Skeletal muscle tissue (tissue), 4 donors: Measurements from ENCODE around the gene DHFR2. TPM values are rescaled to one million over a fixed set of nuclear protein-coding genes. Genes with fewer than 3 reads are reported as not detected.
"Not testable (repeated sequence)": the region's sequence is repeated elsewhere in the genome, so short reads cannot be mapped to it uniquely, and the experiment has no call there.

Experiments
- H3K27ac ChIP-seq: one replicate; pipeline ENCODE4 v1.7.0; 2013; ENCODE audit warnings: mild to moderate bottlenecking, low read depth, low read length, inconsistent platforms
- H3K27me3 ChIP-seq, 3 donors: one replicate each; pipeline ENCODE4 v1.7.0; 2013; ENCODE audit warnings: low read length in 3 of 3; ENCODE audit not compliant: control insufficient read depth in 3 of 3, insufficient read depth in 3 of 3
- H3K36me3 ChIP-seq, 3 donors: one replicate each; pipeline ENCODE4 v1.7.0; 2013; ENCODE audit warnings: low read length in 3 of 3; ENCODE audit not compliant: control insufficient read depth in 3 of 3, insufficient read depth in 3 of 3
- H3K4me1 ChIP-seq, 3 donors: one replicate each; pipeline ENCODE4 v1.7.0; 2013; ENCODE audit warnings: low read length in 3 of 3, mild to moderate bottlenecking in 3 of 3; ENCODE audit not compliant: control insufficient read depth in 3 of 3, insufficient read depth in 3 of 3
- H3K4me3 ChIP-seq, 3 donors: one replicate each; pipeline ENCODE4 v1.7.0; 2013; ENCODE audit warnings: low read length in 3 of 3
- H3K9ac ChIP-seq, 3 donors: one replicate each; pipeline ENCODE4 v1.7.0; 2013; ENCODE audit warnings: low read length in 3 of 3, mild to moderate bottlenecking in 3 of 3, moderate library complexity in 2 of 3, low read depth in 1 of 3
- H3K9me3 ChIP-seq, 3 donors: one replicate each; pipeline ENCODE4 v1.7.0; 2013; ENCODE audit warnings: low read length in 3 of 3; ENCODE audit not compliant: control insufficient read depth in 3 of 3
- total RNA-seq: library from RNA; depleted of rRNA; stranded (reverse); fragments of >200 nt; gene quantifications from one replicate; pipeline ENCODE4 v1.2.3, GENCODE V29; 2014
- donor health status: Osteomylitis.

The DHFR2 gene
- total RNA-seq, 1 donor from 2014 or later, result 3.7 TPM

DNA sequence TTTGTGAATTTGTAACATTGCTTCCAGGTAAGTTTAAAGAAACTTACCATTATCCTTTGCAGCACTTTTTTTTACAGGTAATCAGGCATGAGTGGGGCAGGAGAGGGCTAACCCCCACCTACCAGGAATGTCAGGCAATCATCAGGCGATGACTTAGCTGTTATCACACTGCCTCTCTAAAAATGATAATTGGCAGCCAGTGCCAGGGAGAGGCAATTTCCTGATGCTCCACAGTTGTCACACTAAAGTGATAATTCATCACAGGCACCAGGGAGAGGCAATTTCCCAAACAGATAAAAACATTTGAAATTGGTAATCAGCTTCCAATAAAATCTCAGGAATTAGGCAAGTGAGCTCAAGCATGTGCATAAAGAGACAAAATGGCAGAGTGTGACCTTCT lies 26.4 kb upstream of the DHFR2 start:
- H3K36me3 ChIP-seq, result peaks cover 2 to 4% (median 3%) of the 10 kb centered on the region in 3 donors
- no peaks in the 10 kb centered on the region for H3K27me3 ChIP-seq
- no peak overlapping the region for H3K27ac ChIP-seq
- H3K4me1 ChIP-seq, result no peaks in the 10 kb centered on the region
- H3K4me3 ChIP-seq, result no peak overlapping the region
- H3K9me3 ChIP-seq, result no peaks in the 10 kb centered on the region
- H3K9ac ChIP-seq, result no peak overlapping the region

GRCh38 chr3:94083261-94083660 lies 20.5 kb upstream of the DHFR2 start:
- Histone ChIP-seq H3K27ac (no peak overlapping the region), H3K36me3 (peaks cover 0 to 4% (median 0%) of the 10 kb centered on the region in 3 donors), H3K9ac (no peak overlapping the region)

DNA sequence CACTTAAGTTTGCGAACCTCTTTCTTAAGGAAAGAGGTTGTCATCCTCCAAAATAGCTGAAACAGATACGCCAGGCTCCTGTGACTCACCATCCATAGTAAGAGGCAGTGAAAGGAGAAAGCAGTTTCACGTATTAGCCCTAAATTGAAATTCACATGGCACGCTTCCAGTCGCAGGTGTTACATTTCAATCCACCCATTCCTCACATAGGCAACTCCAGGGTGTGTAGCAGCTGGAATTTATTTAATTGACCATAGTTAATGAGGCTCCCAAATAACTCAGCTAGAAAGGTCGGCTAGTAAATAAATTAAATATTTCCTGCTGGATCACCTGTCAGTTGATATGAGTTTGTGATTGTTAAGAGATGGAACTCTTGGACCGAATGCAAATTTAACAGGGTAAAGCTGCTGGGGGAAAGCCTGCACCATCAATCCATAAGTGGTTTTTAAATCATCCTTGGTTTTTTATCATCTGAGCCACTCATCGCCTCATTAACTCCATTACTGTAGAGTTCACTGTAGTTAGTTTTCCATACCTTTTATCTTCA lies 19.7 kb upstream of the DHFR2 start:
- H3K27ac ChIP-seq, result no peak overlapping the region
- no peaks in the 10 kb centered on the region for H3K9me3 ChIP-seq
- no peak overlapping the region for H3K9ac ChIP-seq
- no peaks in the 10 kb centered on the region for H3K27me3 ChIP-seq
- H3K4me3 ChIP-seq, result no peak overlapping the region
- peaks cover 0 to 4% (median 0%) of the 10 kb centered on the region in 3 donors for H3K36me3 ChIP-seq
- H3K4me1 ChIP-seq, result no peaks in the 10 kb centered on the region

More at GRCh38 chr3:94083261-94083660, 20.5 kb upstream of the DHFR2 start:
- no peaks in the 10 kb centered on the region for H3K4me1 ChIP-seq
- no peak overlapping the region for H3K4me3 ChIP-seq
- H3K9me3 ChIP-seq, result no peaks in the 10 kb centered on the region
- H3K27me3 ChIP-seq, result no peaks in the 10 kb centered on the region

DNA sequence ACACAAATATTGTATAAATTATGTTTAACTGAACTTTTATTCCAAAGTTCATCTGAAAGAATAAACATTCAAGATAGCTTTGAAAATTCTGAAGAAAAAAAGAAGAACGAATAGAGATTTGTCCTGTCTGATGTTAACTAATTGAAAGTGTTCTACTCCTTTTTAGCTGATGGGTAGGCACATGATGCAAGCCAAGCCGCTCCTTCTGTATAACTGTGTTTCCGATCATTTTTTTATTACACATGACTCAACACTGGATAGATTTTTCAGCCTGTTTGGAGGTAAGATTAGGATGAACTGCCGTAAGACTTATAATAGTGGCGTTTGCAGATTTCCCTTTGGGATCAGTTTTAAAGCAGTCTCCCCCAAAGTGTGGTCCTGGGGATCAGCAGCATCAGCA lies 19.2 kb upstream of the DHFR2 start:
- peaks cover 0 to 4% (median 2%) of the 10 kb centered on the region in 3 donors for H3K36me3 ChIP-seq
- H3K27me3 ChIP-seq, result no peaks in the 10 kb centered on the region
- no peak overlapping the region for H3K9ac ChIP-seq
- no peaks in the 10 kb centered on the region for H3K9me3 ChIP-seq
- no peaks in the 10 kb centered on the region for H3K4me1 ChIP-seq
- H3K4me3 ChIP-seq, result no peak overlapping the region
- no peak overlapping the region for H3K27ac ChIP-seq

GRCh38 chr3:94080552-94080951 lies 17.8 kb upstream of the DHFR2 start:
- H3K9ac ChIP-seq, H3K4me3 ChIP-seq, H3K9me3 ChIP-seq, H3K27me3 ChIP-seq, H3K36me3 ChIP-seq, H3K4me1 ChIP-seq, H3K27ac ChIP-seq: not testable (repeated sequence)

DNA sequence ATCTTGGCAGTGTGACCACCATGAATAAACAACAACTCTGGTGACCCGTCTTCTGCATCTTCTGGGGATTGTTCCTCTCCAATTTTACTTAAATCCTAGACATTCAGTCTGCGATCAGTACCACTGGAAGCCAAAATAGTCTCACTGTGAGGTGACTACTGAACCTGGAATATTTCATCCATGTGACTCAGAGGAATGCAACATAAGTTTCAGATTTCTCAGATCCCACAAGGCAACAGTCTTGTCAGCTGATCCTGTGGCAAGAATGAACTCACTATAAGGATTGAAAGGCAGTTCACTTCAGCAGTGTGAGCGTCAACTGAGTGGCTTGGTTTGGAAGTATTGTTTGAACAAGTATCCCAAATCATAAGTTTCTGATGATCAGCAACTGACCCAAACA lies 13.3 kb upstream of the DHFR2 start:
- H3K27me3 ChIP-seq, result no peaks in the 10 kb centered on the region
- H3K27ac ChIP-seq, result no peak overlapping the region
- H3K4me3 ChIP-seq, result no peak overlapping the region
- H3K9me3 ChIP-seq, result no peaks in the 10 kb centered on the region
- peaks cover 4% of the 10 kb centered on the region in 3 donors for H3K36me3 ChIP-seq
- H3K9ac ChIP-seq, result no peak overlapping the region
- no peaks in the 10 kb centered on the region for H3K4me1 ChIP-seq

- no peak overlapping the region for H3K4me3 ChIP-seq
- H3K27ac ChIP-seq, result no peak overlapping the region
- peaks cover 4 to 10% (median 5%) of the 10 kb centered on the region in 3 donors for H3K36me3 ChIP-seq
- H3K9me3 ChIP-seq, result no peaks in the 10 kb centered on the region
- H3K9ac ChIP-seq, result no peak overlapping the region
- no peaks in the 10 kb centered on the region for H3K27me3 ChIP-seq
- H3K4me1 ChIP-seq, result no peaks in the 10 kb centered on the region
Measured at GRCh38 chr3:94071713-94072284, 9.1 kb upstream of the DHFR2 start.

GRCh38 chr3:94070341-94070911 lies 7.7 kb upstream of the DHFR2 start:
- Histone ChIP-seq H3K9ac (no peak overlapping the region), H3K4me1 (no peaks in the 10 kb centered on the region), H3K27me3 (no peaks in the 10 kb centered on the region), H3K27ac (no peak overlapping the region), H3K36me3 (peaks cover 4 to 14% (median 6%) of the 10 kb centered on the region in 3 donors), H3K4me3 (no peak overlapping the region), H3K9me3 (no peaks in the 10 kb centered on the region)

DNA sequence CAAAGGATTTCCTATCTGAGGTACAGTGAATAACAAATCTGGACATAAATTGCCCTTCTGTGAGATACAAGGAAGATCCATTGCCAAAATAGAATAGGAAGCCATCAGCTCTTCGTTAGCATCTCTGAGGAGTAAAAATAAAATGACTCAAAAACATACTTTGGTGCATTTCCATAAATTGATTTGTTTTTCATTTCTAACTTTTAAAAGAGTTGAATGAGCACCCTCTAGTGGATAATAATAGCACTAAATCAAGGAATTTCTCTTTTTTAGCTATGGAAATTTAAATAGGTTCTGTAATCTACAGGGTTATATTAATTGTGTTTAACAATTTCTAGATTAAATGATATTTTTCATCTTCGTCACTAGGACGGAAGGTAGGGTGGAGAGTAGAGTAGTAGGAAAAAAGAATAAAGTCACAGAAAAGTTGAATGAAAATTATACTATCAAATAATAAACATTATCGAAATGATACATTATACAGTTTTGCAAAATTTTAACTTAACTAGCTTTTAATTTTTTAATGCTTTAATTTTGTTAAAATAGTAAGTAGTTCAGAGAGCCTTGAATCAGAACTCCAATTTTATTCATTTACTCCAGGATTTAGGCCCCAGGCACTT lies 6.6 kb upstream of the DHFR2 start:
- Histone ChIP-seq H3K4me1 (peaks cover 0 to 2% (median 0%) of the 10 kb centered on the region in 3 donors), H3K36me3 (peaks cover 4 to 14% (median 6%) of the 10 kb centered on the region in 3 donors), H3K27ac (no peak overlapping the region), H3K4me3 (no peak overlapping the region), H3K9me3 (no peaks in the 10 kb centered on the region), H3K27me3 (no peaks in the 10 kb centered on the region), H3K9ac (no peak overlapping the region)
